ENCODE measurements around the gene LRRFIP2. TPM values are rescaled to one million over a fixed set of nuclear protein-coding genes. Genes with fewer than 3 reads are reported as not detected.

LRRFIP2 gene
- total RNA-seq, 1 experiment from 2014 or later: 40.2 TPM

GRCh38 chr3:37221407-37221806 lies 47.0 kb upstream of the LRRFIP2 start:
- ChIA-PET POLR2A (ENCODE audit: low non-redundant PET) (no interaction called here), CTCF (no interaction called here)
- Histone ChIP-seq H3K27ac (ENCODE audit: low read depth, low read length, poor library complexity, severe bottlenecking) (no peak overlapping the region), H3K4me3 (ENCODE audit: low read depth, low read length, poor library complexity, severe bottlenecking) (no peak overlapping the region), H3K36me3 (ENCODE audit: insufficient read depth, low read length, poor library complexity, severe bottlenecking) (no peaks in the 10 kb centered on the region), H3K27me3 (replicated peaks; ENCODE audit: insufficient read depth, low read depth, low read length, poor library complexity) (no peaks in the 10 kb centered on the region), H3K4me1 (ENCODE audit: insufficient read depth, low read length, poor library complexity, severe bottlenecking) (peaks cover 5% of the 10 kb centered on the region), H3K9me3 (ENCODE audit: low read depth, low read length, poor library complexity, severe bottlenecking) (no peaks in the 10 kb centered on the region)
- no TSS peak for BruUV-seq (replicated peaks)
- TF ChIP-seq CTCF (conservative IDR thresholded peaks at IDR 0.05; ENCODE audit: low read depth, low read length): no peak
- TF ChIP-seq EZH2 (IDR thresholded peaks at IDR 0.05; ENCODE audit: borderline replicate concordance, low read depth, low read length, poor library complexity, severe bottlenecking): no peak
- intact Hi-C loops (cut with micrococcal nuclease; ENCODE audit: unreplicated experiment): no loop called here
- DNase-seq (ENCODE audit: low spot score): peak; percentile 24

GRCh38 chr3:37219266-37219665 lies 44.9 kb upstream of the LRRFIP2 start:
- DNase-seq (ENCODE audit: low spot score): peak; percentile 11
- no peak overlapping the region for H3K27ac ChIP-seq (ENCODE audit: low read depth, low read length, poor library complexity, severe bottlenecking)
- intact Hi-C loops (cut with micrococcal nuclease; ENCODE audit: unreplicated experiment): no loop called here
- CTCF ChIA-PET: no interaction called here
- POLR2A ChIA-PET (ENCODE audit: low non-redundant PET): interaction anchor here (0.6 kb wide), 1 partner anchor 433 kb away, joined by 5 read pairs; no protein-coding TSS in a partner anchor
- TF ChIP-seq CTCF (conservative IDR thresholded peaks at IDR 0.05; ENCODE audit: low read depth, low read length) (no peak), EZH2 (IDR thresholded peaks at IDR 0.05; ENCODE audit: borderline replicate concordance, low read depth, low read length, poor library complexity, severe bottlenecking) (no peak)
- BruUV-seq (replicated peaks): no TSS peak
- no peaks in the 10 kb centered on the region for H3K27me3 ChIP-seq (replicated peaks; ENCODE audit: insufficient read depth, low read depth, low read length, poor library complexity)
- H3K4me1 ChIP-seq (ENCODE audit: insufficient read depth, low read length, poor library complexity, severe bottlenecking): peaks cover 5% of the 10 kb centered on the region
- no peaks in the 10 kb centered on the region for H3K36me3 ChIP-seq (ENCODE audit: insufficient read depth, low read length, poor library complexity, severe bottlenecking)
- no peaks in the 10 kb centered on the region for H3K9me3 ChIP-seq (ENCODE audit: low read depth, low read length, poor library complexity, severe bottlenecking)
- H3K4me3 ChIP-seq (ENCODE audit: low read depth, low read length, poor library complexity, severe bottlenecking): no peak overlapping the region

GRCh38 chr3:37218206-37218605 lies 43.8 kb upstream of the LRRFIP2 start:
- no peaks in the 10 kb centered on the region for H3K27me3 ChIP-seq (replicated peaks; ENCODE audit: insufficient read depth, low read depth, low read length, poor library complexity)
- ChIA-PET POLR2A (ENCODE audit: low non-redundant PET) (interaction anchor here (0.6 kb wide), 1 partner anchor 30 kb away, joined by 3 read pairs; no protein-coding TSS in a partner anchor), CTCF (interaction anchor here (0.6 kb wide), 1 partner anchor 424 kb away, joined by 10 read pairs; no protein-coding TSS in a partner anchor)
- peaks cover 5% of the 10 kb centered on the region for H3K4me1 ChIP-seq (ENCODE audit: insufficient read depth, low read length, poor library complexity, severe bottlenecking)
- intact Hi-C loops (cut with micrococcal nuclease; ENCODE audit: unreplicated experiment): no loop called here
- H3K9me3 ChIP-seq (ENCODE audit: low read depth, low read length, poor library complexity, severe bottlenecking): no peaks in the 10 kb centered on the region
- no peak overlapping the region for H3K27ac ChIP-seq (ENCODE audit: low read depth, low read length, poor library complexity, severe bottlenecking)
- TF ChIP-seq CTCF (conservative IDR thresholded peaks at IDR 0.05; ENCODE audit: low read depth, low read length) (no peak), EZH2 (IDR thresholded peaks at IDR 0.05; ENCODE audit: borderline replicate concordance, low read depth, low read length, poor library complexity, severe bottlenecking) (no peak)
- no peak for DNase-seq (ENCODE audit: low spot score)
- BruUV-seq (replicated peaks): no TSS peak
- no peak overlapping the region for H3K4me3 ChIP-seq (ENCODE audit: low read depth, low read length, poor library complexity, severe bottlenecking)
- H3K36me3 ChIP-seq (ENCODE audit: insufficient read depth, low read length, poor library complexity, severe bottlenecking): no peaks in the 10 kb centered on the region
